ENCODE results near the gene TNFRSF17.

TNFRSF17 gene

GRCh38 chr16:12009462-12009861, 44.5 kb downstream of the TNFRSF17 start:
- no peak overlapping the region for H3K4me3 ChIP-seq
- peaks cover 0 to 4% (median 0%) of the 10 kb centered on the region in 4 donors for H3K4me1 ChIP-seq
- no peak overlapping the region for H3K27ac ChIP-seq
- H3K27me3 ChIP-seq, result no peaks in the 10 kb centered on the region
- TF ChIP-seq, protein P1, sequence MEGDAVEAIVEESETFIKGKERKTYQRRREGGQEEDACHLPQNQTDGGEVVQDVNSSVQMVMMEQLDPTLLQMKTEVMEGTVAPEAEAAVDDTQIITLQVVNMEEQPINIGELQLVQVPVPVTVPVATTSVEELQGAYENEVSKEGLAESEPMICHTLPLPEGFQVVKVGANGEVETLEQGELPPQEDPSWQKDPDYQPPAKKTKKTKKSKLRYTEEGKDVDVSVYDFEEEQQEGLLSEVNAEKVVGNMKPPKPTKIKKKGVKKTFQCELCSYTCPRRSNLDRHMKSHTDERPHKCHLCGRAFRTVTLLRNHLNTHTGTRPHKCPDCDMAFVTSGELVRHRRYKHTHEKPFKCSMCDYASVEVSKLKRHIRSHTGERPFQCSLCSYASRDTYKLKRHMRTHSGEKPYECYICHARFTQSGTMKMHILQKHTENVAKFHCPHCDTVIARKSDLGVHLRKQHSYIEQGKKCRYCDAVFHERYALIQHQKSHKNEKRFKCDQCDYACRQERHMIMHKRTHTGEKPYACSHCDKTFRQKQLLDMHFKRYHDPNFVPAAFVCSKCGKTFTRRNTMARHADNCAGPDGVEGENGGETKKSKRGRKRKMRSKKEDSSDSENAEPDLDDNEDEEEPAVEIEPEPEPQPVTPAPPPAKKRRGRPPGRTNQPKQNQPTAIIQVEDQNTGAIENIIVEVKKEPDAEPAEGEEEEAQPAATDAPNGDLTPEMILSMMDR (IDR thresholded peaks at IDR 0.05), result no peak
- DNase-seq, result no peak
- H3K36me3 ChIP-seq, result peaks cover 0 to 25% (median 8%) of the 10 kb centered on the region in 3 donors
- intact Hi-C loops (cut with DNase I; ENCODE audit: low total_unique reads), result no loop called here
- no peaks in the 10 kb centered on the region for H3K9me3 ChIP-seq

- TF ChIP-seq, protein P1 (IDR thresholded peaks at IDR 0.05), result no peak
- intact Hi-C loops (cut with DNase I; ENCODE audit: low total_unique reads), result no loop called here
- peaks cover 0 to 4% (median 0%) of the 10 kb centered on the region in 4 donors for H3K4me1 ChIP-seq
- DNase-seq, result no peak
- H3K36me3 ChIP-seq, result peaks cover 0 to 20% (median 4%) of the 10 kb centered on the region in 3 donors
- no peak overlapping the region for H3K4me3 ChIP-seq
- no peaks in the 10 kb centered on the region for H3K27me3 ChIP-seq
- no peaks in the 10 kb centered on the region for H3K9me3 ChIP-seq
- no peak overlapping the region for H3K27ac ChIP-seq
These were observed 44.9 kb downstream of the TNFRSF17 start for GRCh38 chr16:12009922-12010321.

- TF ChIP-seq, protein P1 (IDR thresholded peaks at IDR 0.05), result no peak
- H3K4me3 ChIP-seq, result no peak overlapping the region
- H3K27me3 ChIP-seq, result no peaks in the 10 kb centered on the region
- intact Hi-C loops (cut with DNase I; ENCODE audit: low total_unique reads), result no loop called here
- peaks cover 0 to 14% (median 0%) of the 10 kb centered on the region in 3 donors for H3K36me3 ChIP-seq
- peaks cover 0 to 4% (median 0%) of the 10 kb centered on the region in 4 donors for H3K4me1 ChIP-seq
- no peaks in the 10 kb centered on the region for H3K9me3 ChIP-seq
- H3K27ac ChIP-seq, result no peak overlapping the region
- DNase-seq, result no peak
These were observed 45.6 kb downstream of the TNFRSF17 start for GRCh38 chr16:12010388-12011251.

- intact Hi-C loops (cut with DNase I; ENCODE audit: low total_unique reads), result no loop called here
These were observed 46.6 kb downstream of the TNFRSF17 start for GRCh38 chr16:12011565-12011964.

DNA sequence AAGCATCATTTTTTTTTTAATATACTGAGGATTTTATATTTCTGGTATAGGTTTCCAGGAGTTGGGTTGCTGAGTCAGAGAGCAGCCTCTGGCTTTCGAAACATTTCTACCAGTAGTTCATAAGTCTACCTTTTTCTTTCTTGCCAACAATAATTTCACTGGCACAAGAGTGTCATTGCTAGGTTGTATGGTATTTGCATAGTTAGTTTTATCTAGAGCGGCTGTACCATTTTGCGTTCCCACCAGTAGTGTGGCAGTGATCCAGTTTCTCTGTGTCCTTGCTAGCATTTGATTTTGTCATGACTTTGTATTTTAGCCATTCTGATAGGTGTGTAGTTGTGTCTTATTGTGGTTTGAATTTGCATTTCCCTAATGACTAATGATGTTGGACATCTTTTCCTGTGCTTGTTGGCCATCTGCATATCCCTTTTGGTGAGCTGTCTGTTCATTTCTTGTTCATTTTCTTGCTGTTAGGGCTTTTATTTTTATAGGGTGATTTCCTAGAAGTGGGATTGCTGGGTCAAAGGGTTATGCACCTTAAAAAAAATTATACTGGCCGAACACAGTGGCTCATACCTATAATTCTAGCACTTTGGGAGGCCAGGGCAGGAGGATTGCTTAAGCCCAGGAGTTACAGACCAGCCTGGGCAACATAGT, 51.4 kb downstream of the TNFRSF17 start:
- Histone ChIP-seq H3K27me3 (no peaks in the 10 kb centered on the region), H3K36me3 (no peaks in the 10 kb centered on the region), H3K9me3 (no peaks in the 10 kb centered on the region), H3K27ac (no peak overlapping the region), H3K4me3 (no peak overlapping the region), H3K4me1 (no peaks in the 10 kb centered on the region)
- DNase-seq, result no peak
- TF ChIP-seq, protein P1 (IDR thresholded peaks at IDR 0.05), result no peak
- intact Hi-C loops (cut with DNase I; ENCODE audit: low total_unique reads), result no loop called here

More at GRCh38 chr16:12011565-12011964, 46.6 kb downstream of the TNFRSF17 start:
- DNase-seq, result no peak
- TF ChIP-seq, protein P1 (IDR thresholded peaks at IDR 0.05), result no peak
- H3K36me3 ChIP-seq, result peaks cover 0 to 14% (median 0%) of the 10 kb centered on the region in 3 donors
- no peak overlapping the region for H3K4me3 ChIP-seq
- no peak overlapping the region for H3K27ac ChIP-seq
- peaks cover 0 to 4% (median 0%) of the 10 kb centered on the region in 4 donors for H3K4me1 ChIP-seq
- H3K27me3 ChIP-seq, result no peaks in the 10 kb centered on the region
- no peaks in the 10 kb centered on the region for H3K9me3 ChIP-seq

All from tibial artery (tissue), 4 donors.